ENCODE measurements around the gene TIMMDC1.
"Not testable (repeated sequence)": the region's sequence is repeated elsewhere in the genome, so short reads cannot be mapped to it uniquely, and the experiment has no call there.

The TIMMDC1 gene

GRCh38 chr3:119555309-119555735 lies 57.0 kb downstream of the TIMMDC1 start:
- DNase-seq: no peak

DNA sequence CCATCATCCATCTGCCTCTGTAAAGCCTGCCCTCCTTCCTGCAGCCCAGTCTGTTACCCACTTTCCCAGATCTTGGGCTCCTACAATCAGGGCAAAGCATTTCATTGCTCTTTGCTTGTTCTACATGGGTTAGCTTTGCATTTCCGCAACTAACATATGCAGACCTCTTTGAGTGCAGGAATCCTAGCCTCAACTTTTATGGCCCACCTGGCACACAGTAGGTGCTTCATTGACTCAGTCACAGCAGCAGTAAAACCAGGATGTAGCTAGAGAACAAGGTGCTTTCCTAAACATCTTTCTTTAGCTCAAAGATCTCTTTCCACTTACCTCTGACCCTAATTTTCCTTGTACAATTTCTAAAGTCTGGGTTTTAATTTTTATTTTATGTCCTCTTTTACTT lies 57.6 kb downstream of the TIMMDC1 start:
- DNase-seq: no peak

DNA sequence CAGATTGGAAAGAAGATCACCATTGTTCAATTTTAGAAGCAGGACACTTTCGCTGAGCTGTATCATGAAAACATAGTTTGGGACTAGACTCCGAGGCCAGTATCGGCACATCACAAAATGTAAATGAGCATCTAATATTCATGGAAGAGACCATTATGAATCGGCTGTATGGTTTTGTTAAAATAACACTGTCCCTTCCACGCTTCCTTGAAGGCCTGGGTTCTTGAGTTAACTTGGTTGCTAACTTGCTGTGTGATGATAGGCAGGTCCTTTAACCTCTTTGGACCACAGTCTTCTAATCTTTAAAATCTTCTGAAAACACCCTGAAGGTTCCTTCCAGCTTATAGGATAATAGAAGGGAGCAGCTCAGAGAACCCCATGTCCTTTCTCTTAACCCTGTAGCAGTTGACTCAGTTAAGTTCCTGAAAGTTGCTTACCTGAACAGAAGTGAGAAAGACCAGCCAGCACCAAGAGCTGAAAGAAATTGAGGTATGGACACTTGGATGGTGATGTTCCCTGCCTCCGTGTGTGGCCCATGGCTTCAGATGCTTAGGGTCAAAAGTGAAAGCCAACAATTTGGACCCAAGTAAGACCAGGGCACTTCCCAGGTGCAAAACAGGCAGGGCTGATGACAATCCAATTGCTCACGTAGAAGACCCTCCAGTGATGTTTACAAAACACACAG lies 59.0 kb downstream of the TIMMDC1 start:
- no peak for DNase-seq

DNA sequence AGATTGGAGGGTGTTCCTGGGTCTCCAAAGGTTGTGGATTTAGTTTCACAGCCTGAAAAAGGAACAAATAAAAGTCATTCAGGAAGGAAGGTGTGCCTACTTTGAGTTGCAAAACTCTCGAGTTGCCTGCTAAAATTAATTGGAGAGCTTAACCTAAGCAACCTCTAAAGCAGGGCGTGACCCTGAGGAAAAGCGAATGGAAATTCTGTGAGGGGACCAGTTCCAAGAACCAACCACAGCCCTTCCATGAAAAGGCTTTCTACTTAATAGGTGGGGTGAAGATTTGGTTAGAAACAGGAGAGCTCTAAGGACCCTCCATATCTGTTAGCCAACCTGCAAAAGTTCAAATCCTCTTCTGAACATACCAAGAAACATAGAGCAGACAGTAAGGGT lies 59.5 kb downstream of the TIMMDC1 start:
- DNase-seq: no peak

GRCh38 chr3:119558626-119559317 lies 60.4 kb downstream of the TIMMDC1 start:
- DNase-seq: no peak

DNA sequence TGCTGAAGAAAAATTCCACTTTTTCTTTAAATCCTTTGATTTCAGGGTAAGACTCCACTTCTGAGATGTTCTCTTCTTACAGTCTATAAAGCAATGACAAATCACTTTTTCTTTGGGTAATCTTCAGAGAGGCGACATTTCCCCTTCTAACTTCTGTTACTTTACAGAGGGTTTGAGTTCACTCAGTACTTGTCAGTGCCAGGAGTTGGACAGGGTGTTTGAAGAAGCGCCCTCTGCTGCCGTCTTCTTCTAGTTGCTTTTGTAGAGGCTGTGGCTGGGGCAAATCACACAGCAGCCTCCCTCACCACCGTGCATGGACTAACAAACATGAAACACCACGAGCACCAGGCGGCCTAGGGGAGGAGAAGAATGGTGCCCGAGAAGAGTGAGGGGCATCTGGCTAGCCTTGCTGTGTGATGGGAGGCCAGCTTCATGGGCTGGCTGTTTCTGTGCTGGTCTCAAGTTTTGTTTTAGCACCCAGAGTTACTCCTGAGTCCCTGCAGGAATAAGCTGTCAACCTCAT lies 61.2 kb downstream of the TIMMDC1 start, which contains the start of gene CD80:
CD80 (minus strand) TSS at position 174 of the 523 bp plus-strand sequence. CDS start 1,886 bp downstream, outside the sequence.
- peak in 10 of 56 donors; percentile 0 to 49 (median 10) for DNase-seq

DNA sequence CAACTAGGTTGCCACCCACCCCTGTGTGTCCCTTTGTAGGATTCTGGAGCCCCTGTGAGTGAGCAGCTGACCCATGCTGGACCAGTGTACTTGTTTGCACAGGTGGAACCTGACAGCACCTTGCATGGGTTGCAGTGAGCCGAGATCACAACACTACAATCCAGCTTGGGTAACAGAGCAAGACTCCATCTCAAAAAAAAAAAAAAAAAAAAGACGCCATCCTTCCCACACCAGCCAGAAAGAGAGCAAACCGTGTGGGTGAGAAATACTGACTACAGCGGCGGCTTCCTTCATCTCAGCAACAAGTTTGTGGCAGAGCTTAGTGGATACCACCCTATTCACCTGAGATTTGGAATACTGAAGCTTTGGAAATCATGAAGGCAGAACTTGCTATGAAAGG lies 61.8 kb downstream of the TIMMDC1 start:
- DNase-seq: no peak

DNA sequence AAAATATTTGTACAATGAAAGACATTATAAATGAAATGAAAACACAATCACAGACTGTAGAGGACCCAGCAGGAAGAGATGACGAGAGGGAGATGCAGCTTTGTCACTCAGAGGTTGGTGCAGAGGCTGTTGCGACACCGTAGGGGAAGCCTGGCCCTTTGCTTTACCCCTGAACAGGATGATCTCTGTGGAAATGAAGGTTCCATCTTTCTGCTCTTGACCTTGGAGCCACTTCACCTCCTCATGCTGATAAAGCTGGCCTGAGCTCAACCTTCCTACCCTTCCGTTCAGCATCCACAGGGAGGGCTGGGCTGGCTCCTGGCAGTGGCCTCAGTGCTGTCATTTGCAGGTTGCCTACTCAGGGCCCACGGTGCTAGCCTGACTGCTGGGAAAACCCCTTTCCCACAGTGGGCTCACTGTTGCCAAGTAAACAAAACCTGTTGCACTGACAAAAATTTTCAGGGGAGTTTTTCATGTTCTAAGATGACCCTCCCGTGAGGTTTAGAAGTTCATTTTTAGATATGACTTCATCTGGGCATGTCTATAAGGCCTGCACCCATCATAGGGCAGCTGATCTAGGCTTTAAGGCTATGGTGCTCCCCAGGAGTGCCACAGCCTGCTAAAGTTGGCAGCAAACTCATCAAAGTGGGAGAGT lies 64.1 kb downstream of the TIMMDC1 start:
- no peak for DNase-seq

DNA sequence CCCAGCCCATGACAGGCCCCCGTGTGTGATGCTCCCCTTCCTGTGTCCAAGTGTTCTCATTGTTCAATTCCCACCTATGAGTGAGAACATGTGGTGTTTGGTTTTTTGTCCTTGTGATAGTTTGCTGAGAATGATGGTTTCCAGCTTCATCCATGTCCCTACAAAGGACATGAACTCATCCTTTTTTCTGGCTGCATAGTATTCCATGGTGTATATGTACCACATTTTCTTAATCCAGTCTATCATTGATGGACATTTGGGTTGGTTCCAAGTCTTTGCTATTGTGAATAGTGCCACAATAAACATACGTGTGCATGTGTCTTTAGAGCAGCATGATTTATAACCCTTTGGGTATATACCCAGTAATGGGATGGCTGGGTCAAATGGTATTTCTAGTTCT lies 65.0 kb downstream of the TIMMDC1 start:
- not testable (repeated sequence) for DNase-seq

DNA sequence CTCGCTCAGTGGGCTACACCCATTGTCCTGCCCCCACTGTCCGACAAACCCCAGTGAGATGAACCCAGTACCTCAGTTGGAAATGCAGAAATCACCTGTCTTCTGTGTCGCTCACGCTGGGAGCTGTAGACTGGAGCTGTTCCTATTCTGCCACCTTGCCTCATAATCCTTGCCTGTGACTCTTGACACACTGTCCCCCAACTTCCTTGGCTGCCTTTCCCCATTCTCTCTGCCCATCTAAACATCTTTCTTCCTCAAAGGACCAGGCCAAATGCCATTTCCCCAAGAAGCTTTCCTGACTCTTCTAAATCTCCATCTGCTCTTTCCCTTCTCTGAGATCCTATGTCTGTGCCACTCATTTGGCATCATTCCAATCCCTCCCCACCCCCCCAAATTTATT lies 70.8 kb downstream of the TIMMDC1 start:
- DNase-seq: no peak

DNA sequence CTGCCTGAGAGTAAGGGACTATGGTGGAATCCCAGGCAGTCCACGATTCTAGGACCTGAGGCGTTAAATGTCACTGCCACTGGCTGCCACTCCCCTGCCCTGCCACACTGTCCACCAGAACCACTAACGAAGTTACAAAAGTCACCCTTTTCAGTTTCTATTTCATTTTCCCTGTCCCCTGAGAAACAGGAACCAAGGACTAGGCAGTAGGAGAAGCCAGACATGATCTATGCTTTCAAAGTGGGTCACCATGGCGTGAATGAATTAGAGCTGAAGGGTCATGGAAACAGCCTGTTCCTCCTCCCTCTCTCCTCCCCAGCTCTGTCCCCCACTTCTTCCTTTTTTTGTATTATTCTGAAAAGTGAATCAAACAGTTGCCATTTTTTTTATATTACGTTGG lies 71.9 kb downstream of the TIMMDC1 start:
- peak in 1 of 56 donors; percentile 25 for DNase-seq

DNA sequence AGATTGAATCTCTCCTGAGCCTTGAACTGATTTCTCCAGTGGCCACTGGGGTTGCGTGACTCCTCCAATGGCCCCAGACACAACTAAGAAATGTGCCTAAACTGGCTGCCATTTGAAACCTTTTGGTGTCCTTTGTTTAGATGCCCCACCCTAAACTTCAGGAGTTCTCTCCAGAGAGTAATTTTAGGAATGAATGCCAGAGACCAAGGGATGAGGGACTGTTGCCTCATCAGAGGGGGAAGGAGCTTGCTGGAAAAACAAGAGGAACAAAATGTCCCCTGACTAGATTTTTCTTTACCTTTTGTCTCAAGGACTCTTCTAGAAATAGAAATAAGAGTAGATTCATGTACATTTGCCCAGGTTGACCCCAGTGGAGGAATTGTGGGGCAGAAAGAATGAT lies 72.9 kb downstream of the TIMMDC1 start:
- no peak for DNase-seq

- DNase-seq: no peak
Observed at GRCh38 chr3:119571688-119572087, 73.3 kb downstream of the TIMMDC1 start.

Measured in amygdala (tissue), 56 donors.